NCI-H226 (cell line): Measurements from ENCODE around the gene NTM.
"Not testable (repeated sequence)": the region's sequence is repeated elsewhere in the genome, so short reads cannot be mapped to it uniquely, and the experiment has no call there.

ENCODE experiments used
- DNase-seq: peaks from one replicate; pipeline ENCODE4 v3.0.0-alpha.2; 2015

NTM gene

GRCh38 chr11:131677828-131678470, 307.5 kb downstream of the NTM start:
- no peak for DNase-seq

- no peak for DNase-seq
Observed at GRCh38 chr11:131678658-131679340, 308.4 kb downstream of the NTM start.

GRCh38 chr11:131680448-131680847, 310.0 kb downstream of the NTM start:
- DNase-seq: not testable (repeated sequence)

GRCh38 chr11:131681920-131682319, 311.5 kb downstream of the NTM start:
- no peak for DNase-seq

- no peak for DNase-seq
Observed at GRCh38 chr11:131682373-131683015, 312.1 kb downstream of the NTM start.

- no peak for DNase-seq
Observed at GRCh38 chr11:131683131-131683530, 312.7 kb downstream of the NTM start.

- no peak for DNase-seq
Observed at GRCh38 chr11:131683666-131684065, 313.3 kb downstream of the NTM start.

- no peak for DNase-seq
Observed at GRCh38 chr11:131684111-131685060, 314.0 kb downstream of the NTM start.

- no peak for DNase-seq
Observed at GRCh38 chr11:131685206-131685605, 314.8 kb downstream of the NTM start.

- DNase-seq: no peak
Observed at GRCh38 chr11:131685906-131686305, 315.5 kb downstream of the NTM start.

GRCh38 chr11:131686836-131687235, 316.4 kb downstream of the NTM start:
- DNase-seq: no peak

GRCh38 chr11:131687291-131688047, 317.1 kb downstream of the NTM start:
- DNase-seq: no peak

- DNase-seq: no peak
Observed at GRCh38 chr11:131688048-131688693, 317.8 kb downstream of the NTM start.

- DNase-seq: no peak
Observed at GRCh38 chr11:131689049-131689925, 318.9 kb downstream of the NTM start.

- DNase-seq: no peak
Observed at GRCh38 chr11:131690362-131690761, 319.9 kb downstream of the NTM start.

- DNase-seq: no peak
Observed at GRCh38 chr11:131690776-131691175, 320.4 kb downstream of the NTM start.

GRCh38 chr11:131691181-131692041, 321.0 kb downstream of the NTM start:
- no peak for DNase-seq

- no peak for DNase-seq
Observed at GRCh38 chr11:131692151-131692550, 321.7 kb downstream of the NTM start.

GRCh38 chr11:131692961-131693360, 322.5 kb downstream of the NTM start:
- DNase-seq: no peak

- DNase-seq: no peak
Observed at GRCh38 chr11:131693756-131694155, 323.3 kb downstream of the NTM start.
